GM21786 (cell line): ENCODE data around the gene SYT12.
"Not testable (repeated sequence)": the region's sequence is repeated elsewhere in the genome, so short reads cannot be mapped to it uniquely, and the experiment has no call there.

ENCODE experiments used
- ATAC-seq: cut with Tn5 transposase; IDR thresholded peaks from one replicate; pipeline ENCODE4 v1.9.1; 2021; ENCODE audit not compliant: unreplicated experiment

SYT12 gene, protein sequence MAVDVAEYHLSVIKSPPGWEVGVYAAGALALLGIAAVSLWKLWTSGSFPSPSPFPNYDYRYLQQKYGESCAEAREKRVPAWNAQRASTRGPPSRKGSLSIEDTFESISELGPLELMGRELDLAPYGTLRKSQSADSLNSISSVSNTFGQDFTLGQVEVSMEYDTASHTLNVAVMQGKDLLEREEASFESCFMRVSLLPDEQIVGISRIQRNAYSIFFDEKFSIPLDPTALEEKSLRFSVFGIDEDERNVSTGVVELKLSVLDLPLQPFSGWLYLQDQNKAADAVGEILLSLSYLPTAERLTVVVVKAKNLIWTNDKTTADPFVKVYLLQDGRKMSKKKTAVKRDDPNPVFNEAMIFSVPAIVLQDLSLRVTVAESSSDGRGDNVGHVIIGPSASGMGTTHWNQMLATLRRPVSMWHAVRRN

DNA sequence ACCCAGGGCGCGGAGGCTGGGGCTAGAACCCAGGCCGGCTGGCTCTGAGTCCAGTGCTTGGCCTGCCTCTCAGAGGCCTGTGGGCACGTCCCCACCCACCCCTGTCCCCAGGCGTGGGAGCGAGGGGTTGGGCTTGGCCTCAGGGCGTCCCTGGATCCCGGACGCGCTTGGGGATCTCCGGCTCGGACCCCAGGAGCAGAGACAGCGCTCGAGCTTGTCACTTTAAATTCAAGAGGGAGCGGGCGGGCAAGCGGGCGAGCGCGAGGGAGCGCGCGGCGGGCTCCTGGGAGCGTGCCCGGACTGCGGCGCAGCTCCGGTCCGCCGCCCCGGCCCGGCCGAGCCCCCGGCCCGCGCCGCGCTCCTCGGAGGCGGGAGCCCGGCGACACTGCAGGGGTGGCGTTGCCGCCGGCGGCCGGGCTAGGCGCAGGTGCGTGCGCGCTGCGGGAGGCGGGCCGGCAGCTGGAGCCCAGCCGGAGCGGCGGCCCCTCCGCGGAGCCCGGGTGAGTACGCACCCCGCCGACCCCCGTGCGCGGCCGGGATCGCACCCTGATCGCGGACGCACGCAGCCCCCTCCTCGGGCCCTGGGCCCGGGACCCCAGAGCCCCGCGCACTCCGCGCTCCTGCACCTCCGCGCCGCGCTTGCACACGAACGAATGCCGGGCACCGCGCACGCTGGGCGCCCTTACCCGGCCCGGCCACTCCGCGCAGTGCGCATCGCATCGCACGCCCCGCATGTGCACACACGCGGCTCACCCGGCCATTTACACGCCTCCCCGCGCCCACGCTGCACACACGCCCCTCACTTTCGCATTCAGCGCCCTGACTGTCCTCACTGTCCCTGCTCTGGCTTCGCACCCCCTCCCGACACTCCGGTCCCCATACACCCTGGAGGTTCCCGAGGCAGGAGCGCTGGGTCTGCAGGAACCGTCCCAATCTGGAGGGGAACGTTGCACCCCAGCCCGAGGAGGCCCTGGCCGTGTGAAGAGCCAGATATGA, at the start of gene SYT12:
Gene SYT12, plus strand, starts transcription at position 174 of the 996 bp plus-strand sequence. CDS start 7,011 bp downstream, outside the sequence.
- ATAC-seq: no peak

DNA sequence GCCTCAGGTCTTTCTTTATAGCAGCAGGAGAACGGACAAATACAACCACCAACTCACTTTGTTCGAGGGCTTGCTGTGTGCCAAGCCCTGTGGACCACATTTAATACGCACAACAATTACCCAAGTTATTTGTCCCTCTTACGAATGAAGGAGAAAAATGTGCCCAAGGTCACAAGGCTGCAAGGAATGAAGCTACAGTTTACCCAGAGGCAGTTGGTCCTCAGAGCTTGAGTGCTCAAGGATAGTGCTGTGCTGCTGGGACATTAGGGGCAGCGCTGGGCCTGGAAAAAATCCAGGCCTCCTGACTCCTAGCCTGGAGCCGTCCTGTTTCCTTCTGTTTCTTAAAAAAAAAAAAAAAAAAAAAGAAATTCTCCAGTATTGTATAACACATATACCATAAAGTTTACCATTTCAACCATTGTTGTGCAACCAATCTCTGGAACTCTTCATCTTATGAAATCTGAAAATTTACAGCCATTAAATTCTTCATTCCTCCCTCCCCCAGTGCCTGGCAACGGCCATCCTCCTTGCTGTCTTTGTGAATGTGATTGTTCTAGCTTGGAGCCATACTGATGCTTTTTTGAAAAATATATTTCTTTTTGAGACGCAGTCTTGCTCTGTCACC, 48.9 kb upstream of the SYT12 start:
- ATAC-seq: no peak

DNA sequence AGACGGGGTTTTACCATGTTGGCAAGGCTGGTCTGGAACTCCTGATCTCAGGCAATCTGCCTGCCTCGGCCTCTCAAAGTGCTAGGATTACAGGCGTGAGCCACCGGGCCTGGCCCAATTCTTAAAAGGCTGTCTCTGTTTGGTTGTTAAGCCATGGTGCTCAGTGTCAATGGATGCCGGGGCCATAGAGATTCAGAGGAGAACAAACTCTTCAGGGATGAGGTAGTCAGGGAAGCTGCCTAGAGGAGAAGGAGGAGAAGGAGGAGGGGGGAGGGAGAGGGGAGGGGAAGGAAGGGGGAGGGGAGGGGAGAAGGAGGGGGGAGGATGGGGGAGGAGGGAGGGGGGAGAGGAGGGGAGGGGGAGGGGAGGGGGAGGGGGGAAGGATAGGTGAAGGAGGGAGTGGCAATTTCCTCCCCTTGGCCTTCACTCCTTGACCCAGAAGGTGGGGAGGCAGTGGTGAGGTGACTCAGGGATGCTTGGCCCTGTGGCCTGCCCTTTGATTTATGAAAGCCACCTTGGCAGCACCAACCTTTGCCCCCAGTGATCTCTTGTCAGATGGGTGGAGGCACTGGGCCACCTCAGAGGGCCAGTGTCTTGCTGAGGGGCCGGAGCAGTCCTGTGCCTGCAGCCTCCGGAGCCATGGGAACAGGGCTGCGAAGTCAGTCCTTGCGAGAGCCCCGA, 48.1 kb upstream of the SYT12 start, which contains the start of gene C11orf86:
Gene C11orf86, plus strand, starts transcription at position 581 of the 681 bp plus-strand sequence. Its CDS starts 59 bp downstream, at position 640.
- ATAC-seq: no peak

DNA sequence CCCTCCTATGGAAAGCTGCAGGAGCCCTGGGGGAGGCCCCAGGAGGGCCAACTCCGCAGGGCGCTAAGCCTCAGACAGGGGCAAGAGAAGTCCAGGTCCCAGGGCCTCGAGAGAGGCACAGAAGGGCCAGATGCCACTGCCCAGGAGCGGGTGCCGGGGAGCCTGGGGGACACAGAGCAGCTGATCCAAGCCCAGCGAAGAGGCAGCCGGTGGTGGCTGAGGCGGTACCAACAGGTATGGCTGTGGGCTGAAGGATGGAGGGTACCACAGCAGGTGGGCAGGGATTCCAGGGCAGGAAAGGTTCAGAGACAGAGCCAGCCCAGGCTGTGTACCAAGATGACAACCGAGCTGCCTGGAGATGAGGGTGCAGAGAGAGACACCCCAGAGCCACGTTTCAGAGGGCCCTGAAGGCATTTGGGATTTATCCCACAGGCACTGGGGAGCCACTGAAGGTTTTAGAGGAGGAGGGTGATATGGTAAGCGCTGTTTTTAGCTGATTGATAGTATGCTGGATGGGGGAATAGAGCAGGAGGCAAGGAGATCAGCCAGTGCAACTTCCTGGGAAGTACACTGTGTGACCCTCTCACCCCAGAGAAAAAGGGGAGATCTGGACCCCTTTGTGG, 47.4 kb upstream of the SYT12 start:
- ATAC-seq: no peak

DNA sequence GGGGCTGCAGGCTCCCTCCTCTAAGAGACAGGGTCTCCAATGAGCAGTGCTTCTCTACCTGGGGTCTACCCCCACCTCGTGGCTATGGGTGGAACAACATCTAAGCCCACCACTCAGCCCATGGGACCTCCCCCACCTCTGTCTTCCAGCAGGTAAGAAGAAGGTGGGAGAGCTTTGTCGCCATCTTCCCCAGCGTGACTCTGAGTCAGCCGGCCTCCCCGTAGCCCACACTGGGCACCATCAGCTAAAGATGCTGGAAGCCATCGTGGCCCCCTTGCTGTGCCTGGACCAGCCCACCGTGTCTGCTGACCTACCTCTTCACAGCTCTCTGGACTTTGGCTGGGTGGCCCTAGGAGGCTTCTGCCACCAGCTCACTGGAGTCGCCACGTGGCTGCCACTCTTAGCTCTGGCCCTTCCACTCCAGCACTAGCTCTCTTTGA, 46.9 kb upstream of the SYT12 start:
- ATAC-seq: no peak

DNA sequence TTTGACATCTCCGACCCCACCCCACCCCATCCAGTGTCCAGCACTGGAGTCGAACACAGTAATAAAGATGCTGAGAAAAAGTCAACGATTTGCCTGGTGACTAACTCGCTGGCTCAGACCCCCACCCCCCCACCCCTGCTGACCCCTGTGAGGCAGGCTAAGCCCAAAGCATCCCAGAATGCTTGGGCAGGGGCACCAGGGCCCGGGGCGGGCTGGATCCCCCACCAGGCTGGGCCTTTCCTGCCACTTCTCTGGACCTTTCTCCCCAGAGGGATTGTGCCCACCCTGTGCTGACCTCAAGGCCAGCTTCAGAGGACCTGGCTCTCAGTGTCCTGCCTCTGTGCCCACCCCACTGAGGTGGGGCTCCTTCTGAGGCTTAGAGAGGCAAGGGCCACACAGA, 46.0 kb upstream of the SYT12 start:
- no peak for ATAC-seq

DNA sequence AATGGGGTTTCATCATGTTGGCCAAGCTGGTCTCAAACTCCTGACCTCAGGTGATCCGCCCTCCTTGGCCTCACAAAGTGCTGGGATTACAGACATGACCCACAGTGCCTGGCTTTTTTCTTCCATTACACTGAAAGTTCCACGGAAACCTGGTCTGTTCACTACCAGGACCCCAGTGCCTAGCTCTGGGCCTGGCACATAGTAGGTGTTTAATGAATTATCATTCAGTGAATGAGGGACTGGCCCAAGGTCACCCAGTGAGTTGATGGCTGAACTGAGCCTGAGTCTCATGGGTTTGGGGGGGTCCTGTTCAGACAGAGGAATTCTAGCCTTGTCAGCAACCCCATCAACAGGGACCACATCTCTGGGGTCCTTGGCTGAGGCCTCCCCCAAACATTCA, 44.7 kb upstream of the SYT12 start:
- ATAC-seq: no peak

DNA sequence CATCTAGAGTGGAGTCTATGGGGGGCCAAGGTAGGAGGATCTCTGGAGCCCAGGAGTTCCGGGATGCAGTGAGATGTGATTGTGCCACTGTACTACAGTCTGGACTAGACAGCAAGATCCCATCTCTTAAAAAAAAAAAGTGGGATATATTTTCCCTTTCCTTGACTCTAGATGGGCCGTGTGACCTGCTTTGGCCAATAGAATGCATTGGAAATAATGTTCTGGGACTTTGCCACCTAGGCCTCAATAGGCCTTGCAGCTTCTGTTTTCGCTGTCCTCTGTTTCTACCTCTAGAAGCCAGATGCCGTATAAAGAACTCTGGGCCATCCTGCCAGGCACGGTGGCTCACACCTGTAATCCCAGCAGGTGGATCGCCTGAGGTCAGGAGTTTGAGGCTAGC, 44.2 kb upstream of the SYT12 start:
- ATAC-seq: no peak

DNA sequence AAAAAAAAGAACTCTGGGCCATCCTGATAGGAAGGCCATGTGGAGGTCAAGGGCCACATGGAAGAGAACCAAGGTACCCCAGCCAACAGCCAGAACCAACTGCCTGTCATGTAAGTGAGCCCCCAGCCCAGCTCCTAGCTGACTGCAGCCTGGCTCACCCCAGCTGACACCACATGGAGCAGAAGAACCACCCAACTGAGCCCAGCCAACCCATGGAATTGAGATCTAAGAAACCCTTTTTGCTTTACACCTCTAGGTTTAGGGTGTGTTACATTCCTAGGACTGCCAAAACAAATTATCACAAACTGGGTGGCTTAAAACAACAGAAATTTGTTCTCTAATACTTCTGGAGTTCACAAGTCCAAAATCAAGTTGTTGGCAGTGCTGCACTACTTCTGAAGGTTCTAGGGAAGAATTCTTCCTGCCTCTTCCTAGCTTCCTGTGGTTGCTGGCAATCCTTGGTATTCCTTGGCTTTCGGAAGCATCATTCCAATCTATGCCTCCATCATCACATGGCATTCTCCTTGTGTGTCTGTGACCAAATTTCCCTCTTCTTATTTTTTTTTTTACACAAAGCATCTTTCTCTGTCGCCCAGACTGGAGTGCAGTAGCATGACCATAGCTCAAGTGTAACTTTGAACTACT, 43.5 kb upstream of the SYT12 start:
- no peak for ATAC-seq

DNA sequence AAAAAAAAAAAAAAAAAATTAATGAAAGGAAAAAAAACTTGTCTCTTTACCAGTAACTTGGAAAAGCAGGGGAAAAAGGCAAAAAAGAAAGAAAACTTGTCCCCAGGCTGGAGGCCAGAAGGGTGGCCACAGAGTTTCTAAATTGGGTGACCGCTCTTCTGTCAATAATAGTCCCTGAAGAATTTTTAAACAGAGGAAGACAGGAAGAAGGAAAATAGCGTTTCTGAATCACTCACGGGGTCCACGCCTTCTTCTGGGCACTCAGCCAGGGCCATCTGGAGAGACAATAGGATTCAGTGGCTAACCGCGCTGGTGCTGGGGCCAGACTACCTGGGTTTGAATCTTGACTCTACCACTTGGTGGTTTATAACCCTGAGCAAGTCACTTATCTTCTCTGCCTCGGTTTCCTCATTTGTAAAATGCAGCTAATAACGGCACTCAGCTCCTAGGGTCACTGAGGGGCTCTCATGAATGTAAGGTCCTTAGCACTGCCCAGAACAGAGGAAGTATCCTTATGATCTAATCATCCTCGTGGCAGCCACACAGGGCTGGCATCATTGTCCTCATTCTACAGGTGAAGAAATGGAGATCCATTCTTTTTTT, 40.9 kb upstream of the SYT12 start:
- ATAC-seq: no peak

DNA sequence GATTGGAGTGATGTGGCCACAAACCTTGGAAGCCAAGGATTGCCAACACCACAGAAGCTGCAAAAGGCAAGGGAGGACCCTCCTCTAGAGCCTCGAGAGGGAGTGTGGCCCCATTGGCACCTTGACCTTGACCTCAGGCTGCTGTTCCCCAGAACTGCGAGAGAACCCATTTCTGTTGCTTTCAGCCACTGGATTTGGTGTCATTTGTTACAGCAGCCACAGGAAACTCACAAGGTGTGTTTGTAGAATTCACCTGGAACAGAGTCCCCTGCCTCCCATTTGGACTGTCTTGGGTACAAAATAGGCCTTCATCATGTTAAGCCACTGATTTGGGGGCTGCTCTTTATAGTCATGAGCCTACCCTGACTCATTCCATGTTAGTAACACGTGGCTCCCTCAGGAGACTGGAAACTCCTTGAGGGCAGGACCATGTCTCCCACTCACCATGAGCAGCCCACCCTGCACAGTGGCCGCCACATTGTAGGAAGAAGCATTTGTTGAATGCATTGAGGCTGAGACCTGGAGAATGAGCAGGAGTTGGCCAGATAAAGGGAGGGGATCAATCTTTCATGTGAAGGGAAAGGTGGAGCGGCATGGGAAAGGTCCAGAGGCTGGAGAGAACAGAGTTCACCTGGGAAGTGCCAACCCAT, 39.5 kb upstream of the SYT12 start:
- ATAC-seq: no peak

DNA sequence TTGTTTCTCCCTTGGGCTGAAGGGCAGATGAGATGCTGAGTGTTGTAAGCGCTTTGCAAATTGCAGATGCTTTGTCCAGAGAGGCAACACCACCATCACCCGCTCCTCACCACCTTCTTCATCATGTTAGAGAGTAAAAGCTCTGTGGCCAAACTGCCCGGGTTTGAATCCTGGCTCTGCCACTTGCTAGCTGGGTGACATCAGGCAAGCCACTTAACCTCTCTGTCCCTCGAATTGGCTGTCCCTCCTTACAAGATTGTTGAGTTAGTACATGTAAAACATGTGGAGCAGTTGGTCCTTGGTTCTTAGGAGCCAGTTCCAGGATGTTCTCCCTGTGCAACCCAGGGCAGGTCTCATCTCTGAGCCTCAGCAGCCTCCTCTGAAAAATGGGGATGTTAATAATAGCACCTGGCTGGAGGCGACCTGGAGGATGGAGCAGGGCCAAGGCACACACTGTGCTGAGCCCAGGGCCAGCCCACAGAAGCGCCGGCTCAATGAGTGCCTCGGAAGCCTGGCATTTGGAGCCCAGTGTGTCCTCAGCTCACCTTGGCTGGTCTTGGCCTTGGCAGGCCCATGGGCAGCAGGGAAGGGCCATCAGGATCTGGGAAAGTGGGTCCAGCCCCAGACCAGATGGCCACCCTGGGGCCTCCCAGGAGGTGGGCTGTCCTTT, 37.3 kb upstream of the SYT12 start:
- ATAC-seq: no peak

DNA sequence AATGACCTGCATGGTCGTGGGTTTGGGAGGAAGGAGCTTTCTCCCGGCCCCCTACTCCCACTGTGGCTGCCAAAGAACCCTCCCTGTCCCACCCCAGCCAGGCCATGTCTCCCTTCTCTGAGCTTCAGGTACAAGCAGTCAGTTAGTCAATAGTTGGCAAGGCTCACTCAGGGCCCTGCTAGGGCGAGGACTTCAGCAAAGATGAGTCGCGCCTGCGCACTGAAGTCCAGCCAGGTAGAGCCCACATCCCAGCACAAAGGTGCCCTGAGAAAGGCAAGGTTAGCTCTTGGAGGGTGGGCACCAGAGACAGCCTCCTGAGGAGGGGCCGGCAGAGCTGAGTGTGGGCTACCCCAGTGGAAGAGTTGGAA, 36.8 kb upstream of the SYT12 start:
- no peak for ATAC-seq

DNA sequence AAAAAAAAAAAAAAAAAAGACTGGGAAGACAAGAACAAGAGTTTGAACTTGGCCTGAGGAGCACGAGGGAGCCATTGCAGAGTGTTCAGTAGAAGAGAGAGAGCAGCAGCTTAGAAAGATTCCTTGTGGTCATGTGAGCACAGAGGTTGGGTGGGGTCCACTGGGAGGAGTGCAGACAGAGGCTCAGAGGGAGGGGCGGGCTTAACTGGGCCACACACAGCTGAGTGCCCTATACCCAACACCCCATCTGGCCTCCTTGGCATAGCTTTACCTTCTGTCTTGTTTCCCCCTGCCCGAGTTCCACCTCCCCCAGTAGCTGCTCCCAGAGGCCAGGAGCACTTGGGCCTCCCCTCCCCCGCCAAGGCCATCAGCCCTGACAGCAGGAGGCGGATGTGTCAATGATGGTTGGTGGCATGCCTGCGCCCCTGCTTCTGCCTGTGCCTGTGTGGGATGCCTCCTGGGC, 35.7 kb upstream of the SYT12 start:
- no peak for ATAC-seq

DNA sequence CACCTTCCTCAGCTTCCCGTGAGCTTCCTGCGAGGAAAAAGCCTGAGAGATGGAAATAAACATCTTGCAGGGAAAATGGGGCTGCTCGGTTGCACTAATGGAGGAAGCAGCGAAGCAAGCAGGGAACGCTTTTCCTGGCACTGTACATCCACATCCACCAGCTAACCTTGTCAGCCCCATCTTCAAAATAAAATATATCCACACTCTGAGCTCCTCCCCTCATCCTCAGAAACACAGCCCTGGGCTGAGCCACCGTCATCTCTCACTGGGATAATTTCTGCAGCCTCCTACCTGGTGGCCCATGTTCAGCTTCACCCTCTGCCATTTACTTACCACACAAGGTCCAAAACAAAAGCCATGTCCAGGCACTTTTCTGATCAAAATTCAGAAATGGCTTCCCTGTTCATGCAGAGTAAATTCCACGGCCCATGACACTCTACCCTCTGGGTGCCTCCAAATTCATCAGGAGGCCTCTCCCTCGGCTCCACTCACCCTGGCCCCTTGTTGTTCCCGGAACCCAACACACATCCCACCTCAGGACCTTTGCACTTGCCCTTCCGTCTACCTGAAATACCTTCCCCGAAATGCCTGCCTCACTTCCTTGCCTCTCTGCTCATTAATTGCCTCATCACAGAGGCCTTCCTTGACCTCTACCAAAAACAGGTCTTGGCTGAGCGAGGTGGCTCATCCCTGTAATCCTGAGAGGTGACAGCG, 34.9 kb upstream of the SYT12 start:
- no peak for ATAC-seq

DNA sequence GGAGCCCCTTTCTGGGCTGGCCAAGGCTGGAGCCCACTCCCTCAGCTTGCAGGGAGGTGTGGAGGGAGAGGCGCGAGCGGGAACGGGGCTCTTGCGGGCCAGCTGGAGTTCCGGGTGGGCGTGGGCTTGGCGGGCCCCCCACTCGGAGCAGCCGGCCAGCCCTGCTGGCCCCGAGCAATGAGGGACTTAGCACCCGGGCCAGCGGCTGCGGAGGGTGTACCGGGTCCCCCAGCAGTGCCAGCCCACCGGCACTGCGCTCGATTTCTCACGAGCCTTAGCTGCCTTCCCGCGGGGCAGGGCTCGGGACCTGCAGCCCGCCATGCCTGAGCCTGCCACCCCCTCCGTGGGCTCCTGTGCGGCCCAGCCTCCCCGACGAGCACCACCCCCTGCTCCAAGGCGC, 34.2 kb upstream of the SYT12 start:
- ATAC-seq: not testable (repeated sequence)

DNA sequence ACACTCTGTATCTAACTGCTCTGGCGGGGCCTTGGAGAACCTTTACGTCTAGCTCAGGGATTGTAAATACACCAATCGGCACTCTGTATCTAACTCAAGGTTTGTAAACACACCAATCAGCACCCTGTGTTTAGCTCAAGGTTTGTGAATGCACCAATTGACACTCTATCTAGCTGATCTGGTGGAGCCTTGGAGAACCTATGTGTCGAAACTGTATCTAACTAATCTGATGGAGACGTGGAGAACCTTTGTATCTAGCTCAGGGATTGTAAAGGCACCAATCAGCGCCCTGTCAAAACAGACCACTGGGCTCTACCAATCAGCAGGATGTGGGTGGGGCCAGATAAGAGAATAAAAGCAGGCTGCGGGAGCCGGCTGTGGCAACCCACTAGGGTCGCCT, 33.6 kb upstream of the SYT12 start:
- ATAC-seq: not testable (repeated sequence)
